HG02884 (cell line): ENCODE data around the gene LRRC7.

Experiments
- ATAC-seq: cut with Tn5 transposase; IDR thresholded peaks from one replicate; pipeline ENCODE4 v1.9.1; 2021; ENCODE audit warnings: mild to moderate bottlenecking, moderate library complexity; ENCODE audit not compliant: unreplicated experiment

Gene LRRC7

GRCh38 chr1:70153739-70154138 lies 586.0 kb downstream of the LRRC7 start:
- no peak for ATAC-seq

DNA sequence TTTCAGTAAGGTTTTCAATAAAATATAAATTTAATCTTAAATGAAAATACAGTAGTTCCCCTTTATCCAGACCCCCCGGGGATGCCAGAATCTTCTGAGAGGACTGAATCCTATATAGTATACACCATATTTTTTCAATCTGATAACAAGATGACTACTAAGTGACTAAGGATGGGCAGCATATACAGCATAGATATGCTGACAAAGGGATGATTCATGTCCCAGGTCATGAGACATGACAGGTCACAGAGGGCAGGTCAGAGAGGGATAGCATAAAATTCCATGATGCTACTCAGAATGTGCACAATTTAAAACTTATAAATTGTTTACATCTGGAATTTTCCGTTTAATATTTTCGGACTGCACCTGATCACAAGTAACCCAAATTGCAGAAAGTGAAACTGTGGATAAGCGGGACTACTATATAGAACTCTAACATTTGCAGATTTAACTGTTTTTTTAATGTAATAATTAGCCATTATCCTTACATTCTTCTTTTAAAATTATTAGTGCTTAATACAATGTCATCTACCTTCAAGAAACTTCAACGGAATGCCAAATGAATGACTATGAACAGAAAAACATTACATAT lies 588.9 kb downstream of the LRRC7 start:
- no peak for ATAC-seq

DNA sequence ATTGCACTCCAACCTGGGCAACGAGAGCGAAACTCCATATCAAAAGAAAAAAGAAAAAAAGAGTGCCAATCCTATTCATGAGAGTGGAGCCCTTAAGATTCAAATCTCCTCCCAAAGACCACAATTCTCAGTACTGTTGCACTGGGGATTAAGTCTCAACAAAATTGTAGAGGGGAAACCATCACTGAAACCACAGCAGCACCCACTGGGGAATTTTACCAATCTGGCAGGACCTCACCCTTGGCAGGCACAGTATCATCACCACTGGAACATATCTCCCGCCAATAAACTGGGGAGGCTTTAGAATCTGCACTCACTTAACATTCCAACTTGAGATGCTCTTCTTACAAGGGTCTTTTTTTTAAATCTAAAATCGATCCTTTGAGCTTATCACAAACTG lies 596.6 kb downstream of the LRRC7 start:
- no peak for ATAC-seq

- no peak for ATAC-seq
Measured at GRCh38 chr1:70168283-70168682, 600.6 kb downstream of the LRRC7 start.

DNA sequence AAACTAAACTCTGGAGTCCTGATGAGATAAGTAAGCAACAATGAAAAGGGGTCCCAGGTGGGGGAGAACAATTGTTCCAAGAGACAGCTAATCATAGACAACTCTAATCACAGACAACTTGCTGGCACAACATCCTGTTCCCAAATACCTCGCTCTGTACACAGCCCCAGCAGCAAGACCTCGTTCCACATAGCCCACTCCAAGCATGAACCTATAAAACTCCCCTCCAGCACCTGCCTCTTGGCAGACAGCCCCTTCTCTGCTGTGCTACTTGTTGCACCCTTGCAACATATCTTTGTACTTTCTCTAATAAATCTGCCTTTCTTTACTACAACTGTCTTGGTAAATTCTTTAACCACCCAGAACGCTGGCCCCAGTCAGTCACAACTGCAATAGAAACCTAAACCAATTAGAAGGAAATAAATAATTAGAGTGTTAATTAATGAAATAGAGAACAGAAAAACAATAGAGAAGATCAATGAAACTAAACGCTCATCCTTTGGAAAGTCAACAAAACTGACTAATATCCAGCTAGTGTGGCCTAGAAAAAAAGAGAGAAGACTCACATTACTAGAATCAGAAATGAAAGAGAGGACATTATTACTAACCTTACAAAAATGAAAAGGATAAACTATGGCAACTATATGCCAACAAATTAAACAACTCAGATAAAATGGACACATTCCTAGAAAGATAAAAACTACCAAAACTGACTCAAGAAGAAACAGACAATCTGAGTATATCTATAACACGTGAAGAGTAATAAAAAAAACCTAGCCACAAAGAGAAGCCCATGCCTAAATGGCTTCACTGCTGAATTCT lies 601.5 kb downstream of the LRRC7 start:
- no peak for ATAC-seq

GRCh38 chr1:70171512-70171911 lies 603.8 kb downstream of the LRRC7 start:
- ATAC-seq, result no peak
